ENCODE results near the gene LDLRAD4. TPM values are rescaled to one million over a fixed set of nuclear protein-coding genes. Genes with fewer than 3 reads are reported as not detected.

The LDLRAD4 gene
- polyA plus RNA-seq, 3 donors = 10.3 to 11.5 (median 10.9) TPM

DNA sequence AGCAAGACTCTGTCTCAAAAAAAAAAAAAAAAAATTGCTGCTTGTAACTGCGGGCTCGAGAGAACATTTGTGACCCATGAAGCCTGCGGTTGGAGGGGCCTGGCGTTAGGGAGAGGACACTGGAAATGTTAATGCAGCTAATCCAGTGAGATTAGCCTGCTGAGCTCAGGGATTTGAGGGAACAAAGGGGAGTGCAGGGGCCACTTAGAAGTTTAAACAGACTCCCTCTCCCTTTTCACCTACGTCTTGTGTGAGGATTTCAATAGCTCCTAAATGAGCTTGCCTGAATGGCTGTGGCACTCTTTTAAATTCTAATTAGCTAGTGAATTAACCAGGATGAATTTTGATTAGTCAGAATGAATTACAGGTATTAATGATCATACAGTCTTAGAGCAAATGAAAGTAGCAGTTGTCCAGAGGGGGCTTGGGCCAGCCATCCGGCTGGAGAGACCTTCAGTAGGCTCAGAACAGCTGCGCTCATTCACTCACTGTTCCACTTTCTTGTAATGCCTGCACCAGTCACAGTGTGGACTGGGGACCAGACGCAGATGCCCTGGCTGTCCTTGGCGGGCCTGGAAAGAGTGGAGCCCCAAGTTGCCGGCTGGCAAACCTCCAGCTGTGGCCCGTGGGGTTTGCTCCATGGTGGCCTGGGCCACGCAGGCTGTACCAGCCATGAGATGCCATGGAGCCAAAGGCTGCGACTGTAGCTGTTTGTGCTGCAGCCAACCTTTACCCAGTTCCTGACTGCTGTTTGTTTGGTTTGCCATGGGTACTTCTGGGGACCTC, 20.8 kb downstream of the LDLRAD4 start:
- DNase-seq (ENCODE audit: extremely low read depth in 1 of 11, low read depth in 9 of 11, low spot score in 4 of 11) = no peak

DNA sequence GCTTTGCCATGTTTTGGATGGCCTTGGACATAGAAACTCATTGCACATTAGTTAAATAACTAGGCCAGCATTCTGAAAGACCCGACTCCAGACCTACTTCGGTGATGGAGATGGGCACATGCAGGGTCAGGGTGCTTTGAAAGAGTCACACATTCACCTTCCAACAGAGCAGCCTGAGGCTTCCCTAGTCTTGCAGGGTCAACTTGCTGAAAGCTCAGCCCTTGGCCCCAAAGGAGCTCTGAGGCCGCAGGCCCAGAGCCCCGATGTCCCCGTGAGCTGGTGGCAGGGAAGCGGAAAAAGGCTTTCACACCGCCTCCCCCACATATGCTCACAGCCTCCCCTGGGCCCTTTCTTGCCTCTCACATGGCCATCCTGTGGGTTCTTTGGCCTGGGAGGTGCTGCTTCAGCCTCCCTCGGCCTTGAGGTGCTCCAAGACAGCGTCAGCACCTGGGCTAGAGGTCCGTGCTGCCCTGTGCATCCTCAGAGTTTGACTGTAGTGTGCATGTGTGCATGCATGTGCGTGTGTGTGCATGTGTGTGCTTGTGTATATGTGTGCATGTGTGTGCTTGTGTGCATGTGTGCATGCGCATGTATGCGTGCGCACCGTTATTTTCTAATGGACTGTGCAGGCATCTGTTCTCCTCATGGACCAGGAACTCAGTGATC, 21.6 kb downstream of the LDLRAD4 start:
- DNase-seq (ENCODE audit: extremely low read depth in 1 of 11, low read depth in 9 of 11, low spot score in 4 of 11) = no peak

DNA sequence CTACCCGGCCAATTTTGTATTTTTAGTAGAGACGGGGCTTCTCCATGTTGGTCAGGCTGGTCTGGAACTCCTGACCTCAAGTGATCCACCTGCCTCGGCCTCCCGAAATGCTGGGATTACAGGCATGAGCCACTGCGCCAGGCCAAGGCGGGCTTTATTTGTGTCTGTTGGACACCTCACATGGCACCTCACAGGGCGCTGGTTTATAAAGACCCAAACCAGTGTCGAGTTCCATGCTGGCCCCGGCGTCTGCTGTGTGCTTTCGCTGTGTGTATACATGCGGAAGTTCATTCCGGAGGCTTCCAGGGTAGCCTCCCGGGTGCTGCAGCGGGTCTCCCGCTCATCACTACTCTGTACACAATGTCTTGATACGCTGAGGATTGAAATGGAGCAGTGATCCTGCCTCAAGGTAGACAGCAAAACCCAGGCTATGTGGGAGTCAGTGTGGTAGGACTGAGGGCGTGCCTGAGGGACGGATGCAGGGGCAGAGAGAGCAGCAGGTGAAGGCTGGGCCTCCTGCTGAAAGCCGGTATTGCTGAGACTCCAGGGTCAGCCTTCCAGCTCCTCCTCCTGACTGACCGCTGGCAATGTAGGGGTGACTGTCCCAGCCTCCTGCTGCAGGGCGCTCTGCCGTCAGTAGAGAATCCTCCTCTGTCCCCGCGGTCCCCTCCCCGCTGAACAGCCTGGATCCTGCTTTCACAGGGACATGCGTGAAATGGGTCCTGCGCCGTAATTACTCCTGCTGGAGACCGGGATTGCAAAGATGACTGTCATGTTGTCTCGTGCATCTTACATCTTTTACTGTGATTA, 22.7 kb downstream of the LDLRAD4 start:
- DNase-seq (ENCODE audit: extremely low read depth in 1 of 11, low read depth in 9 of 11, low spot score in 4 of 11) = no peak

DNA sequence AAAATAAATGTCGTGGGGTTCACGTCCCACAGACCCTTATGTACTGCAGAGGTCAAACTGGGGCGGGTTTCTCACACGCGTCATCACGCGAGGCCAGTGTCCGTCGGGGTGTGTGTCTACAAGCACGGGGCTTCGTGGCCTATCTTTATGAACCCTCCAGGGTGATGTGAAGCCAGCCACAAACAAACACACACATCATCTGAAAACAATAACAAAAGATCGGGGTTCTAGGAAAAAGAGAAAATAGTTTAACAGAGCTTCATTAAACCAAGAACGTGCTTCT, 23.3 kb downstream of the LDLRAD4 start:
- no peak for DNase-seq (ENCODE audit: extremely low read depth in 1 of 11, low read depth in 9 of 11, low spot score in 4 of 11)

DNA sequence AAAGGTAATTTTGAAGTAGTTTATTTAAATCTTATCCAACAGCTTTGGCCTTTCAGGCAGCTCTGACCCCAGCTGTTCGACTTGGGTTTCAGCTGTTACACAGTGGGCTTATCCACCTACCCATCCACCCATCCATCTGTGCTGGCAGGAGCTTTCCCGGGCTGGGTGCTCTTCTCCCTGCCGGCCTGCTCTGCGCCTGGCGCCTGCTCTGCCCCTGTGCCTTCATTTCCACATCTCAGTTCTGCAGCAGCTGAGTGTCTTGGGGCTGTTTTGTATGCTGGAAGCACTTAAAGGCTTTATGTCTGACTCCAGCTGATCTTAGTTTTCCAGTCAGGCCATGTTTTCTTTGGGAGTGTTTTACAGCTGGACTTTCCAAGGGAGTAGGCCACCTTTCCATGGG, 24.2 kb downstream of the LDLRAD4 start:
- DNase-seq (ENCODE audit: extremely low read depth in 1 of 11, low read depth in 9 of 11, low spot score in 4 of 11) = no peak

DNA sequence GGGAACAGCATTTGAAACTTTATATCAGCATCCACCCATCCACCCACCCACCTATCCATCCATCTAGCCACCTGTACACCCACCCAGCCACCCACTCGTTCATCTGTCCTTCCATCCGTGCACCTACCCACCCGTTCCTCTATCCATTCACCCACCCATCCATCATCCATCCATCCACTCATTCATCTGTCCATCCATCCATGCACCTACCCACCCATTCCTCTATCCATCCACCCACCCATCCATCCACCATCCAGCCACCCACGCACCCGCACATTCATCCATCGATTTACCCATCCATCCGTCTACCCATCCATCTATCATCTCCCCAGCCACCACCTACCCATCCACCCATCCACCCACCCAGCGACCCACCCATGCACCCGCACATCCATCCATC, 24.8 kb downstream of the LDLRAD4 start:
- no peak for DNase-seq (ENCODE audit: extremely low read depth in 1 of 11, low read depth in 9 of 11, low spot score in 4 of 11)

DNA sequence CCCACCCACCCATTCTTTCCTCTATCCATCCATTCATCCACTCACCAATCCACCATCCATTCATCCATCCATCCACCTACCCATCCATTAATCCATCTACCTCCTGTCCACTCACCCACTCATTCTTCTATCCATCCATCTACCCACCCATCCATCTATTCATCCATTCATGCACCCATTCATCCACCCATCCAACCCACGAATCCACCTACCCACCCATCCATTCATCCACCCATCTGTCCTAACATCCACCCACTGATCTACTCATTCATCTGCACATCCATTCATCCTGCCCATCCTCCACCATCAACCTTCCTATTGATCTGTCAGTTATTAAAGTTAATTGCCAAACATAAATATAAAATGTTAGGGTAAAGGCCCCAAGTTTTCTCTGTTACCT, 25.6 kb downstream of the LDLRAD4 start:
- no peak for DNase-seq (ENCODE audit: extremely low read depth in 1 of 11, low read depth in 9 of 11, low spot score in 4 of 11)

DNA sequence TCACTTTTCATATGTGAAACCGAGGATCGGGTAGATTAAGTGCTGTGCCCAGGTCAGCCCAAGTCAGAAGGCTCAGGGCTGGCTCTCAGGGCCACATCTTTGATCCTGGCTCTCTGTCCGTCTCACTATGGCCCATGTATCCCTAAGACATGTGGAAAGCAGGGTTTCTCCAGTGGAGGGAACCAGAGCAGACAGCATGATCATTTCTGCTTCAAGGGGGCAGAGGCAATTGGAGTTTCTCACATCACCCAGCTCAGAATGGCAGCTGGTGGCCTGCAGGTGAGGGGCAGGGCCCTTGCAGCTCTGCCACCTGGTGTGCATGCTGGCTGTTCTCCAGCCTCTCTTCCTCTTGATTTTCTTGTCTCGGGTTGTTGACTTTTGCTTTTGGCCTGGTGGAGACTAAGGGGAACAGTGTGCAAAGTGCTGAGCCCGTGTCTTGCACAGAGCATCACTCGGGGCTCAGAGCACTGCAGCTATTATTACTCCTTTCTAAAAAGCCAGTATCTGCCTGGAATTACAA, 27.0 kb downstream of the LDLRAD4 start:
- no peak for DNase-seq (ENCODE audit: extremely low read depth in 1 of 11, low read depth in 9 of 11, low spot score in 4 of 11)

DNA sequence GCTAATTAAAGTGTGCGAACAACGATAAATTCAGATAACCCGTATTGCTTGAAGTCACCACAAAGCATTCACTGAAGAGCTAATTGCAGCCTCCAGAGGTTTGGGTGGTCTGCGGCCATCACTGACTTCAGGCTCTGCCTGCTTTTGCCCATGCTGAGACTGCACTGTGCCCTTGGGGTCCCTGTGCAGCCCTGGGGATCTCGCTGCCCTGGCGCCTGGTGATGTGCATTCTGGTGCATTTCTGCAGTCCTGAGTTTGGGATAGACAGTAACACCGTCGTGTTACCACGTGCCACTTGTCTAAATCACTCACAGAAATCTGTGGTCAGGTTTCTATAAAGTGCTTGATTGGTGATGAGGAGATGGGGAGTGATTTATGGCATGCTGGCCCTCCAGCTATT, 27.6 kb downstream of the LDLRAD4 start:
- DNase-seq (ENCODE audit: extremely low read depth in 1 of 11, low read depth in 9 of 11, low spot score in 4 of 11) = no peak

DNA sequence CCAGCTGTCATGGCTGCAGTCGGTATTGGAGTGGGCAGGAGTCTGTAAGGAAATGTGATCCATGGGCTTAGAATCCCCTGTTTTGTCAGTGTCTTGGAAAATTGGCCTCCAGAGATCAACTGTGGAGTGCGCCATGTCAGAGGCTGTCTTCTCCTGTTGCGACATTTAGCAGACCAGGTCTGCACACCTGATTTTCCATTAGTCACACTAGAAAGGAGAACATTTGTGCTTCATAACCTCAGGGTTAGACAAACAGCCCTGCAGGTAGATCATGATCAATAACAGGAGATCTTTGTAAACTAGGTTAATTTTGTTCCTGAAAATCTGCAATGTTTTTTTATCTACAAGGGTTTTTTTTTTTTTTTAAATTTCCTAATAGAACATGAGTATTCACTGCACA, 28.0 kb downstream of the LDLRAD4 start:
- no peak for DNase-seq (ENCODE audit: extremely low read depth in 1 of 11, low read depth in 9 of 11, low spot score in 4 of 11)

DNA sequence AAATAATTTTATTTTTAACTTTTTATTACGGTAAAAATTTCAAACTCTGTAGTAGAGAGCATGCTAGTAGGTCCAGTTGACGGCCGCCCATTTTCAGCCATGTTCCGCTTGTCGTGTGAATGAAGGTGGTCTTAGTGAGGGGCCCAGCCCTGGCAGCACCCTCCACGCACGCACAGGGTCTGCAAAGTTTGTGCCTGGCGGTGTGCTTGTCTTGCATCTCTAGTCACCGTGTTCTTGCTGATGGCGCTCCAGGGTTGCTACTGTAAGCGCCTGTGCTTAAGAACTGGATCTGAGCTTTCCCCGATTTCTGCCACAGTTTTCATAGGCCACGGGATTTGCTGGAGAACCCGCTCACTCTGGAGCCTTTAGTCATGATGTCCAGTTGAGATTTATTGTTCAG, 28.9 kb downstream of the LDLRAD4 start:
- no peak for DNase-seq (ENCODE audit: extremely low read depth in 1 of 11, low read depth in 9 of 11, low spot score in 4 of 11)

DNA sequence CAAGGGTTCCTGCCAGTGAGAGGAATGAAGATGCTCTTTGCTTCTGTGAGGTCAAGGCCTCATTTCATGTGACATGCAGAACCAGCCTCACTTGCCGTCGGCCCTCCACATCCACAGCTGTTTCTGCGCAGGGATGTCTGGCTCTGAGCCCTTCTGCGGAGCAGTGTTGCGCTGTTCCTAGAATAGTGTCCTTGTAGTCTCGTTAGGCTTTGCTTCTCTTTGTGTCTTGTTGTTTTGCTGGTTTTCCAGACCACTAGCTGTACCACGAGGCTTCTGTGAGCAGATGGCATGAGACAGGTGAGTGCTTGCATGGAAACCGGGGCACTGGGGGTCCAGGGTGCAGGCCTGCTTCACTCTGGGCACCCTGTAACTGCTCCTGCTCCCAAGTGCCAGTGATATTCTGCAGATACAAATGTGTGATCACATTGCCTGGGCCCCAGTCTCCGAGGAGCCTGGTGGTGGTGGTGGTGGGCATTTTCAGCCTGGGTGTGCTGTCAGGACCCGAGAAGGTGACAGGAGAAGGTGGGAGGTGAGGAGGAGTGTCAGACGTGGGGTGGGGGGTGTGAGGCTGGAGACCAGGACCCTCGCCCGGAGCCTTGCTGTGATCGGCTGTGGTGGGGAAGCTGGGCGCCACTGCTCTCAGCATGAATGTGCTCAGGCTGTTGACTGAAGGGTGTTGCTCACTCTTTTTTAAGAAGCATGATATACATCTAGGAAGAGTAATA, 34.3 kb downstream of the LDLRAD4 start:
- no peak for DNase-seq (ENCODE audit: extremely low read depth in 1 of 11, low read depth in 9 of 11, low spot score in 4 of 11)

DNA sequence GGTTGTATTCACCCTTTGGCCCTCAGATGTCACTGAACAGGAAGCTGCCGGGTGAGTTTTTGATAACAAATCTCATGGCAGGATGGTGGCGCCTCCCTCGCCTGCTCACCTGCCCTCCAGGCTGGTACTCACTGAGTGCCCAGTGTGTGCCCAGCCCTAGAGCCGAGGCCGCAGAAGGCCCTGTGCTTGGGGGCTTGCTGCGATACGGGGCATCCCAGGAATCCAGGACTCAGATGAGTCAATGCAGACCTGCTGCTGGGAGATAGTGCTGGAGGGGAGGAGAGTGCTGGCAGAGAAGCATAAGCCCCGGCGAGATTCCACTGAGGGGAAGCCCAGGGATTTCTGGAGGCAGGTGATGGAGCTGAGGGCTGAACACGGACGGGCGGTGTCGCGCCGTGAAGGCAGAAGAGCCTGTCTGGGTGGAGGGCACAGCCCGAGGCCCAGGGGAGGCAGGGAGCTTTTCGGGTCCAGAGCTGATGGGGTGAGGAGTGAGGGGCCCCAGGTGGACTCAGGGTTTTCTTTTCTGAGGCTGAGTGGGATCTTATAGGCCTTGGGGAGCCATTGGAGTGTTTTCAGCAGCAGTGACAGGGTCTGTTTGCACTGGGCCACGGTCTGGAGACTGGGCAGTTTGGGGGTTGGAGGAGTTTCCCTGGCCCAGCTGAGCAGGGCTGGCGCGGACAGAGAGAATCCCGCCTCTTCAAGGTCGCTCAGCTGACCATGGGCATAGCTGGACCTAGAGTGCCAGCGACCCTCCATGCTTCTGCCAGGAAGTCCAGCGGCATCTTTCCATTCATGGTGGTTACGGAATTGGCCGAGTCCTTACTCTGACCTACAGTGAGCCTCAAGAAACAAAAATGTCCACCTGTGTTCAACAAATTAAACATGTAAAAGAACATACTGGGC, 35.5 kb downstream of the LDLRAD4 start:
- no peak for DNase-seq (ENCODE audit: extremely low read depth in 1 of 11, low read depth in 9 of 11, low spot score in 4 of 11)

DNA sequence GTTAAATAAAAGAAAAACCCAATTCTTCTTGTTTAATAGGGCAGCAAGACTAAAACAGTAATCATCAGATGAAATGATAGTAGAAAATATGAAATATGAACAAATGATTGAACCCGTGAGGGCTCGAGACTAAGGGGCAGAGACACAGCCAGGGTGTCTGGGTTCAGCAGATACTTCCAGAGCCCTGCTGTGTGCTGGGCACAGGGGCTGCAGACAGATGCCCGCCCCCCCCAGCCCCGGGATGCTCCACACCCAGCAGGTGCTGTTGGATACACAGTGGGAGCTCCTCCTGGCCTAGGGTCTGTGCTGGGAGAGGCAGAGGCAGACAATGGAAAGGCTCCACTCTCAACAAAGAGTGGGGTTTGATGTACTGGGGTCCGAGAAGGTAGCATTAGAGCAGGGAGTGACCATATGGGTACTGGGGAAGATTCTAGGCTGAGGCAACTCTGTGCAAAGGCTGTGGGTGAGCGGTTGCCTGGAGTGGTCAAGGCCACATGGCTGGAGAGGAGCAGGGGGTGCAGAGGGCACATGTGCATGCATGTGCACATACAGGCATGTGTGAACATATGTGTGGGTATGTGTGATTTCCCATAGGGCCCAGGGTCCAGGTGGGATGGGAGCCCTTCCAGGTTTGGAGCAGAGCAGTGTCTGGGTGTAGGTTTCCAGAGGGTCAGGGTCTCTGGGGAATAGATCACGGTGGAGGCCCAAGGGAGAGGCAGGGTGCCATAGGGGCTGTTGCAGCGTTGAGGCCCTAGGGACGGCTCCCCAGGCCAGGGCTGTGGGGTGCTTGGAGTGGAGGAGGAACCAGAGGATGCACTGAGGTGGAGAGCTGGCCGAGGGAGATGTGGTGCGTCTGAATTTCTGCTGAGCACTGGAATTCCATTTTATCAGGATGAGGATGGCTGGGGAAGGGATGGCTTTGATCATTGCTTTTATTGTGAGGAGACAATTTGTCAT, 36.7 kb downstream of the LDLRAD4 start:
- no peak for DNase-seq (ENCODE audit: extremely low read depth in 1 of 11, low read depth in 9 of 11, low spot score in 4 of 11)

DNA sequence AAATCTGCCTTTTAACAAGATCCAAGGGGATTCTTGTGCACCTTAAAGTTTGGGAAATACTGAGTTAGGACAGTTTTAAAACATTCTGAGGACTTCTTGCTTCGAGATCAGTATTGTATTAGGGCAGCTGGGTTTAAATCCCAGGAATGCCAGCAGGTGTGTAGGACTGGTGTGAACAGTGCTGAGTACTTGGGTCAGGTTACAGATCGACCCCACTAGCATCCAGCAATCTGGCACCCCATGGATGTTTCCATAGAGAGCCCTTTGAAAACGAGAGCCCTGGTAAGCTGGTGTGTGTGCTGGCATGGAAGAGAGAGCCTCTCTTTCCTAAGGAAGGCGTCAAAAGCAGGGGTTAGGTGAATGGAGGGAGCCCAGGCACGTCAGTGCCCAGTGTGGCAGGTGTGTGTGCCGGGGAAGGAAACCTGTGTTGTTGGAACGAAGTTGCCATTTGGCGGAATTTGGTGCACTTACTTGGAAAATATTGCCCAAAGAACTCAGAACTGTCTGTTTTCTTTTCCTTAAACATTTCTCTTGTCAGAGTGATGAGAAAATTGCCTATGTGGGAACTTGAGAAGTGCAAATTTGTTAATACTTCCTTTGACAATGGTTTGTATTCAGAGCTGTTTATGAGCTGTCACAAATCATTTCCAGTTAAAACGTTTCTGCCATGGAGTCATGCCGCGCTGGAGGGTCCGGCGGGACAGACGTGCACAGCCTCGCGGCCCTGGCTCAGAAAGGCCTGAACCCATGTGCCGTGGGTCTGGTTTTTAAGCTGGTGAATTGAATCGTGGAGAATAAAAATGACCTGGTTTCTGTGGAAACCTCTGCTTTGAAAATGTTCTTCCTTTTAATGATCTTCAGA, 38.1 kb downstream of the LDLRAD4 start:
- DNase-seq (ENCODE audit: extremely low read depth in 1 of 11, low read depth in 9 of 11, low spot score in 4 of 11) = no peak

DNA sequence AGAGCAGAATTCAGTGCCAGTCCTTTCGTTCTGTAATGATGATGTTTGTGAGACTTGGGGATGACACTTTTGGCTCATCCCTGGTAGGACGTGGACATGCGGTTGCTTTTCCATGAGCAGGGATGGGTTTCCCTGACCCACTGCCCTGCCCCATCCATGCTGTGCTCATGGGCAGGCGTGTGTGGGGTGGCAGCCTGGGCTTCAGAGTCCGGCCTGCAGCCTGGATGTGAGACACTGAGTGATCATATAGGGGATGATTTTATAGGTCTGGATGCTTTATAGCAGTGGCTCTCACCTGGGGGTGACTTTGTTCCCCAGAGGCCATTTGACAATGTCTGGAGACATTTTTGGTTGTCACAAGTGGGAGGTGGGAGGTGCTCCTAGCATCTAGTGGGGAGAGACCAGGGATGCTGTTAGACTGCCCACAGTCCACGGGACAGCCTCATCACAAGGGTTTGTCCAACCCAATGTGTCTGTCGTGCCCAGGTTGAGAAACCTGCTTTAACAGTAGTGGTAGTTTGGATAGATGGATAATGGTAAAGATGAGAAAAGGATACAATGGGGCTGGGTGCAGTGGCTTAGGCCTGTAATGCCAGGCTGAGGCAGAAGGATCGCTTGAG, 38.9 kb downstream of the LDLRAD4 start:
- no peak for DNase-seq (ENCODE audit: extremely low read depth in 1 of 11, low read depth in 9 of 11, low spot score in 4 of 11)
